Measurements from ENCODE around the gene GNG10. TPM values are rescaled to one million over a fixed set of nuclear protein-coding genes. Genes with fewer than 3 reads are reported as not detected.
A peak's percentile ranks its signal among the peaks of the same experiment; 100 is the strongest.

The GNG10 gene
- total RNA-seq, 1 donor from 2014 or later = 10.2 TPM

DNA sequence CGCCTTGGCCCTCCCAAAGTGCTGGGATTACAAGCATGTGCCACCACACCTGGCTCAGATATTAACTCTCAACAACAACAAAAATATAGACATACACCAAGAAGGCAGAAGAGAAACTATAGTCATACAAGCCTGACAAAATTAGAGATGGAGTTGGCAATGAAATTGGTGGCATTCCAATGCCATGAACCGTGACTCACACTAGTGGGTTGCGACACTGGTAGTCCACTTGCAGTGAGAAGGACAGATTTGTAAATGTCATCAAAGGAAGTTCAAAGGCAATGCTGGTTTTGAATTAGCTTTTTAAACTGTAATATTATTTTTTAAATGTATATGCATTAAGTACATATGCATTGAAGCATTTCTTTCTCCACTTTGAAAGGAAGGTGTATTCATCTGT is 38.8 kb upstream of the GNG10 start:
- TF ChIP-seq, protein P1, sequence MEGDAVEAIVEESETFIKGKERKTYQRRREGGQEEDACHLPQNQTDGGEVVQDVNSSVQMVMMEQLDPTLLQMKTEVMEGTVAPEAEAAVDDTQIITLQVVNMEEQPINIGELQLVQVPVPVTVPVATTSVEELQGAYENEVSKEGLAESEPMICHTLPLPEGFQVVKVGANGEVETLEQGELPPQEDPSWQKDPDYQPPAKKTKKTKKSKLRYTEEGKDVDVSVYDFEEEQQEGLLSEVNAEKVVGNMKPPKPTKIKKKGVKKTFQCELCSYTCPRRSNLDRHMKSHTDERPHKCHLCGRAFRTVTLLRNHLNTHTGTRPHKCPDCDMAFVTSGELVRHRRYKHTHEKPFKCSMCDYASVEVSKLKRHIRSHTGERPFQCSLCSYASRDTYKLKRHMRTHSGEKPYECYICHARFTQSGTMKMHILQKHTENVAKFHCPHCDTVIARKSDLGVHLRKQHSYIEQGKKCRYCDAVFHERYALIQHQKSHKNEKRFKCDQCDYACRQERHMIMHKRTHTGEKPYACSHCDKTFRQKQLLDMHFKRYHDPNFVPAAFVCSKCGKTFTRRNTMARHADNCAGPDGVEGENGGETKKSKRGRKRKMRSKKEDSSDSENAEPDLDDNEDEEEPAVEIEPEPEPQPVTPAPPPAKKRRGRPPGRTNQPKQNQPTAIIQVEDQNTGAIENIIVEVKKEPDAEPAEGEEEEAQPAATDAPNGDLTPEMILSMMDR (IDR thresholded peaks at IDR 0.05) = no peak
- Mint-ChIP-seq H3K27ac (no peak overlapping the region), H3K4me1 (no peaks in the 10 kb centered on the region), H3K9me3 (no peaks in the 10 kb centered on the region), H3K36me3 (ENCODE audit: low read depth) (no peaks in the 10 kb centered on the region), H3K4me3 (no peak overlapping the region), H3K27me3 (peaks cover 14% of the 10 kb centered on the region)
- DNase-seq = no peak
- CTCF ChIA-PET = interaction anchor here (0.9 kb wide), 1 partner anchor 24 kb away, joined by 3 read pairs; no protein-coding TSS in a partner anchor
- intact Hi-C loops (cut with micrococcal nuclease) = no loop called here
- no peak for ATAC-seq (ENCODE audit: low read depth)
- POLR2A ChIA-PET = no interaction called here

DNA sequence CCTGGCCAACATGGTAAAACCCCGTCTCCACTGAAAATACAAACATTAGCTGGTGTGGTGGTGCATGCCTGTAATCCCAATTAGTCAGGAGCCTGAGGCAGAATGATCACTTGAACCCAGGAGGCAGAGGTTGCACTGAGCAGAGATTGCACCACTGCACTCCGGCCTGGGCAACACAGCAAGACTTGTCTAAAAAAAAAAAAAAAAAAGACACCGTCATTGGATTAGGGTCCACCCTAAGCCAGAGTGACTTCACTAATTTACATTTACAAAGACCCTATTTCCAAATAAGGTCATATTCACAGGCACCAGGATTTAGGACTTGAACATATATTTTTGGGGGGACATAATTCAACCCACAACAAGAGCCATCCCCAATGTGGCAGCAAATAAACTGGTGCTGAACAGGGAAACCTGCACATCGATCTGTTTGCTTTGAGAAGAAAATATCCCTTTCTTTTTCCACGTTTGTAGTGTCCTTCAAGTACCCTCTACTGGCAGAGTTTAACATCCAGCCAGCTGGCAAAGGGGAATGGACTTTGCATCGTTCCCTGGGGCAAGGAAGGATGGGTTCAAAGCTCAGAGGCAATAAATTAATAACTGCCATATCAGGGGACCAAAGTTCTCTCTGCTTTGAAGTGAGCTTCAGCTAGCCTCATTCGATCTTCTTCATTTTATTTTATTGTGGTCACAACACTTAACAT is 34.0 kb upstream of the GNG10 start:
- no peak overlapping the region for H3K27ac Mint-ChIP-seq
- H3K36me3 Mint-ChIP-seq (ENCODE audit: low read depth) = peaks cover 6% of the 10 kb centered on the region
- peaks cover 15% of the 10 kb centered on the region for H3K4me1 Mint-ChIP-seq
- ATAC-seq (ENCODE audit: low read depth) (no peak), DNase-seq (no peak)
- intact Hi-C loops (cut with micrococcal nuclease) = no loop called here
- ChIA-PET POLR2A (no interaction called here), CTCF (no interaction called here)
- H3K4me3 Mint-ChIP-seq = no peak overlapping the region
- no peaks in the 10 kb centered on the region for H3K9me3 Mint-ChIP-seq
- TF ChIP-seq, protein P1 (IDR thresholded peaks at IDR 0.05) = no peak
- peaks cover 5% of the 10 kb centered on the region for H3K27me3 Mint-ChIP-seq

DNA sequence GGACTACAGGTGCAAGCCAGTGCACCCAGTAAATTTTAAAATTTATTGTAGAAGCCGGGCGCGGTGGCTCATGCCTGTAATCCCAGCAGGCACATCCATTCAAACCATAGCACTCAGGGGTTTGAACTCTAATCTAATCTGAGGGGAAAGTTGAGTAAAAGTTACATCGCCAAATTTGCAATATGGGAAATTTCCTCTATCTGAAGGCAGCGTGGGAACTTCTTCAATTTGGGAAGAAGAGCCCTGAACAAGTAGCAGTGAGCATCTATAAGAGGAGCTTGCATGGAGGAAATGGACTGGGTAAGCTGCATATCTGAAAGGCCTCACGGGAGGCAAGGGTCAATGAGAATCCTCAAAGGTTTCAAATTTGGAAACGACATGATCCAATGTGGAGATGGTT is 33.0 kb upstream of the GNG10 start:
- H3K4me3 Mint-ChIP-seq = no peak overlapping the region
- H3K27ac Mint-ChIP-seq = no peak overlapping the region
- H3K9me3 Mint-ChIP-seq = no peaks in the 10 kb centered on the region
- TF ChIP-seq, protein P1 (IDR thresholded peaks at IDR 0.05) = no peak
- H3K36me3 Mint-ChIP-seq (ENCODE audit: low read depth) = peaks cover 6% of the 10 kb centered on the region
- intact Hi-C loops (cut with micrococcal nuclease) = no loop called here
- peaks cover under 1% of the 10 kb centered on the region for H3K27me3 Mint-ChIP-seq
- POLR2A ChIA-PET = no interaction called here
- peaks cover 23% of the 10 kb centered on the region for H3K4me1 Mint-ChIP-seq
- no peak for DNase-seq
- ATAC-seq (ENCODE audit: low read depth) = no peak
- CTCF ChIA-PET = no interaction called here

DNA sequence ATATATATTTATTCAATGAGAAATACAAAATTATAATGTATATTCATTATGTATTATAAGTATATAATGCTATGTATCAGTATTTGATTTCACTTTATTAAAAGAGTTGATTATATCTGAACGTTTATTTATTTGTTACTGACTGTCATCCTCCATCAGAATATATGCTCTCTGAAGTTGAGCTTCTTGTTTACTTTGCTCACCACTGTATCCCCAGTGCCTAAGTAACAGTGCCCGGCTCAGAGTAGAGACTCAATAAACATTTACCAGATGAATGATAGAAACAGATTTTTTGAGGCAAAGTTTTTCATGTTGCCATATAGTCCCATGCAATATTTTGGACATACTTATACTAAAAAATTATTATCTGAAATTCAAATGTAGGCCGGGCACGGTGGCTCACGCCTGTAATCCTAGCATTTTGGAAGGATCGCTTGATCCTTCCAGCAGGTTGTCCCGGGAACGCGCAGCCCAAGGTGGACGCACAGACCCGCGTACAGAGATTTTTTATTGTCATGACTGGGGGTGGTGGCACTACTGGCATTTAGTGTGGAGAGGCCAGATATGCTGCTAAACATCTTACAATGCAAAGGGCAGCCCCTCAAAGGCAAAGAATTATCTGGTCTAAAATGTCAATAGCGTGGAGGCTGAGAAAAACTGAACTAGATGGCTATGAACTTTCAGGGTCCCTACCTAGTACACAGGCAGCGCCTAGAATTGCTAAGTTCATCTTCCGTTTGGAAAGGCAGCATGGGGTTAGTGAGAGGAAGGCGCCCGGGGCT is 31.0 kb upstream of the GNG10 start:
- ChIA-PET POLR2A (interaction anchor here (0.6 to 2.5 kb wide), 13 partner anchors 9 to 1780 kb away, joined by 3 to 17 read pairs (median 3); partner anchors contain the start of genes C9orf43, CDC26, ECPAS and GNG10), CTCF (no interaction called here)
- peak overlapping the region; percentile 95 for H3K4me3 Mint-ChIP-seq
- TF ChIP-seq, protein P1 (IDR thresholded peaks at IDR 0.05) = no peak
- peak; percentile 36 for ATAC-seq (ENCODE audit: low read depth)
- intact Hi-C loops (cut with micrococcal nuclease) = loop anchor here (2.0 kb wide), 3 partner anchors 32 to 1088 kb away; partner anchors contain the start of genes INIP, PTGR1 and UGCG
- no peaks in the 10 kb centered on the region for H3K9me3 Mint-ChIP-seq
- DNase-seq = no peak
- H3K4me1 Mint-ChIP-seq = peaks cover 27% of the 10 kb centered on the region
- peaks cover 12% of the 10 kb centered on the region for H3K36me3 Mint-ChIP-seq (ENCODE audit: low read depth)
- no peaks in the 10 kb centered on the region for H3K27me3 Mint-ChIP-seq
- H3K27ac Mint-ChIP-seq = peak overlapping the region; percentile 89

DNA sequence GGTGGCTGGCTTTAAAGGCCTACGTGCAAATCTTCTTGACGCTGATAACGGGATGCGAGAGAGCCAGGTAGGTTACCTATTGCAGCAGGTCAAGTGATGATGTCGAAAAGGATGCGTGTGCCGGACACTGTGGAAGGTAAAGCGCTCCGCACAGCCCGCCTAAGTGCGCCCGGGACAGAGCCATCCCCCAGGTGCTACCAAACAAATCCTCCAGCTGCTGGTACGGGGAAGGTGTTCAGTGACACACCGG is 30.5 kb upstream of the GNG10 start:
- DNase-seq (no peak), ATAC-seq (ENCODE audit: low read depth) (no peak)
- Mint-ChIP-seq H3K36me3 (ENCODE audit: low read depth) (peaks cover 12% of the 10 kb centered on the region), H3K9me3 (no peaks in the 10 kb centered on the region), H3K27me3 (no peaks in the 10 kb centered on the region), H3K27ac (peak overlapping the region; percentile 89), H3K4me1 (peaks cover 29% of the 10 kb centered on the region), H3K4me3 (peak overlapping the region; percentile 95)
- intact Hi-C loops (cut with micrococcal nuclease) = loop anchor here (1.0 to 2.0 kb wide), 9 partner anchors 31 to 1590 kb away; partner anchors contain the start of genes ECPAS, FKBP15, HSDL2 and INIP
- TF ChIP-seq, protein P1 (IDR thresholded peaks at IDR 0.05) = no peak
- ChIA-PET CTCF (no interaction called here), POLR2A (interaction anchor here (0.6 to 2.5 kb wide), 16 partner anchors 9 to 1779 kb away, joined by 3 to 17 read pairs (median 3); partner anchors contain the start of genes C9orf43, CDC26, ECPAS and GNG10)
